Ammon's horn (tissue), 1 donor: Measurements from ENCODE around the gene C11orf91.
A peak's percentile ranks its signal among the peaks of the same experiment; 100 is the strongest.
"Not testable (repeated sequence)": the region's sequence is repeated elsewhere in the genome, so short reads cannot be mapped to it uniquely, and the experiment has no call there.

Experiments used
- DNase-seq: peaks from one replicate; pipeline ENCODE4 v3.0.0-alpha.2; 2016; ENCODE audit warnings: low spot score

The C11orf91 gene

GRCh38 chr11:33696411-33696810 is 4.2 kb downstream of the C11orf91 start:
- DNase-seq: no peak

- no peak for DNase-seq
These were observed 5.5 kb downstream of the C11orf91 start for GRCh38 chr11:33695051-33695566.

- no peak for DNase-seq
These were observed 6.1 kb downstream of the C11orf91 start for GRCh38 chr11:33694346-33695050.

- DNase-seq: no peak
These were observed 8.1 kb downstream of the C11orf91 start for GRCh38 chr11:33692541-33692940.

- DNase-seq: peak; percentile 88
These were observed 8.6 kb downstream of the C11orf91 start for GRCh38 chr11:33692013-33692504.

- DNase-seq: no peak
These were observed 9.4 kb downstream of the C11orf91 start for GRCh38 chr11:33691066-33691864.

- peak; percentile 84 for DNase-seq
These were observed 10.1 kb downstream of the C11orf91 start for GRCh38 chr11:33690290-33691065.

GRCh38 chr11:33689501-33689900 is 11.1 kb downstream of the C11orf91 start:
- no peak for DNase-seq

- DNase-seq: no peak
These were observed 11.5 kb downstream of the C11orf91 start for GRCh38 chr11:33689085-33689484.

GRCh38 chr11:33687733-33688479 is 12.7 kb downstream of the C11orf91 start:
- peak; percentile 84 for DNase-seq

- DNase-seq: no peak
These were observed 15.5 kb downstream of the C11orf91 start for GRCh38 chr11:33685082-33685481.

GRCh38 chr11:33684003-33684706 is 16.5 kb downstream of the C11orf91 start:
- no peak for DNase-seq

GRCh38 chr11:33682446-33682845 is 18.2 kb downstream of the C11orf91 start:
- DNase-seq: no peak

- DNase-seq: no peak
These were observed 18.6 kb downstream of the C11orf91 start for GRCh38 chr11:33682019-33682418.

- not testable (repeated sequence) for DNase-seq
These were observed 22.0 kb downstream of the C11orf91 start for GRCh38 chr11:33678616-33679015.

GRCh38 chr11:33674035-33674814 is 26.4 kb downstream of the C11orf91 start:
- no peak for DNase-seq

GRCh38 chr11:33672273-33672672 is 28.4 kb downstream of the C11orf91 start:
- no peak for DNase-seq

GRCh38 chr11:33670250-33671011 is 30.2 kb downstream of the C11orf91 start:
- DNase-seq: no peak

GRCh38 chr11:33669598-33670249 is 30.9 kb downstream of the C11orf91 start:
- no peak for DNase-seq
